ENCODE measurements around the gene SLC38A1. TPM values are rescaled to one million over a fixed set of nuclear protein-coding genes. Genes with fewer than 3 reads are reported as not detected.

Gene SLC38A1
- total RNA-seq, 1 experiment from 2014 or later = 54.3 TPM

- Histone ChIP-seq H3K4me3 (no peak overlapping the region), H3K9me3 (no peaks in the 10 kb centered on the region; the same call in 1 of the 2 replicates), H3K36me3 (no peaks in the 10 kb centered on the region), H3K27me3 (no peaks in the 10 kb centered on the region)
- no peak for DNase-seq
Observed at GRCh38 chr12:46147144-46147543, 121.7 kb downstream of the SLC38A1 start.

- Histone ChIP-seq H3K4me3 (no peak overlapping the region), H3K9me3 (no peaks in the 10 kb centered on the region; the same call in 1 of the 2 replicates), H3K36me3 (no peaks in the 10 kb centered on the region), H3K27me3 (no peaks in the 10 kb centered on the region)
- no peak for DNase-seq
Observed at GRCh38 chr12:46145881-46146280, 123.0 kb downstream of the SLC38A1 start.

GRCh38 chr12:46144433-46144832 is 124.4 kb downstream of the SLC38A1 start:
- Histone ChIP-seq H3K27me3 (no peaks in the 10 kb centered on the region), H3K36me3 (no peaks in the 10 kb centered on the region), H3K9me3 (no peaks in the 10 kb centered on the region; the same call in 1 of the 2 replicates), H3K4me3 (no peak overlapping the region)
- DNase-seq = no peak

GRCh38 chr12:46136249-46136648 is 132.6 kb downstream of the SLC38A1 start:
- H3K36me3 ChIP-seq = no peaks in the 10 kb centered on the region
- no peak for DNase-seq
- no peak overlapping the region for H3K4me3 ChIP-seq
- no peaks in the 10 kb centered on the region for H3K9me3 ChIP-seq
- H3K27me3 ChIP-seq = no peaks in the 10 kb centered on the region

- Histone ChIP-seq H3K9me3 (no peaks in the 10 kb centered on the region), H3K4me3 (no peak overlapping the region), H3K27me3 (no peaks in the 10 kb centered on the region), H3K36me3 (no peaks in the 10 kb centered on the region)
- no peak for DNase-seq
Observed at GRCh38 chr12:46135750-46136149, 133.1 kb downstream of the SLC38A1 start.

GRCh38 chr12:46134852-46135251 is 134.0 kb downstream of the SLC38A1 start:
- Histone ChIP-seq H3K36me3 (no peaks in the 10 kb centered on the region), H3K27me3 (no peaks in the 10 kb centered on the region), H3K9me3 (no peaks in the 10 kb centered on the region), H3K4me3 (no peak overlapping the region)
- DNase-seq = no peak

GRCh38 chr12:46134205-46134811 is 134.5 kb downstream of the SLC38A1 start:
- Histone ChIP-seq H3K4me3 (no peak overlapping the region), H3K9me3 (no peaks in the 10 kb centered on the region), H3K36me3 (no peaks in the 10 kb centered on the region), H3K27me3 (no peaks in the 10 kb centered on the region)
- DNase-seq = no peak

GRCh38 chr12:46133751-46134150 is 135.1 kb downstream of the SLC38A1 start:
- Histone ChIP-seq H3K4me3 (no peak overlapping the region), H3K36me3 (no peaks in the 10 kb centered on the region)
- DNase-seq = no peak

More at GRCh38 chr12:46133751-46134150, 135.1 kb downstream of the SLC38A1 start:
- H3K9me3 ChIP-seq = no peaks in the 10 kb centered on the region
- no peaks in the 10 kb centered on the region for H3K27me3 ChIP-seq

Other genes with a start within 250 kb of the SLC38A1 start
- gene SLC38A2, start 103.7 kb upstream of the SLC38A1 start, total RNA-seq (2014; rRNA removed; shearing (Covaris generic); ENCODE audit: low replicate concordance) = 331 and 535 TPM in 2 replicates